ENCODE data around the gene ADGRG2.
A peak's percentile ranks its signal among the peaks of the same experiment; 100 is the strongest.
"Not testable (repeated sequence)": the region's sequence is repeated elsewhere in the genome, so short reads cannot be mapped to it uniquely, and the experiment has no call there.

The ADGRG2 gene

GRCh38 chrX:19085666-19086065 is 36.6 kb downstream of the ADGRG2 start:
- DNase-seq (ENCODE audit: low read depth, low spot score) = no peak

GRCh38 chrX:19075754-19076153 is 46.5 kb downstream of the ADGRG2 start:
- DNase-seq (ENCODE audit: low read depth, low spot score) = no peak

- DNase-seq (ENCODE audit: low read depth, low spot score) = no peak
Measured at GRCh38 chrX:19072372-19072771, 49.9 kb downstream of the ADGRG2 start.

- DNase-seq (ENCODE audit: low read depth, low spot score) = no peak
Measured at GRCh38 chrX:19070555-19070994, 51.7 kb downstream of the ADGRG2 start.

- not testable (repeated sequence) for DNase-seq (ENCODE audit: low read depth, low spot score)
Measured at GRCh38 chrX:19066987-19067386, 55.3 kb downstream of the ADGRG2 start.

- no peak for DNase-seq (ENCODE audit: low read depth, low spot score)
Measured at GRCh38 chrX:19065535-19065934, 56.7 kb downstream of the ADGRG2 start.

GRCh38 chrX:19064175-19064574 is 58.1 kb downstream of the ADGRG2 start:
- peak; percentile 4 for DNase-seq (ENCODE audit: low read depth, low spot score)

- no peak for DNase-seq (ENCODE audit: low read depth, low spot score)
Measured at GRCh38 chrX:19063030-19063429, 59.2 kb downstream of the ADGRG2 start.

- DNase-seq (ENCODE audit: low read depth, low spot score) = no peak
Measured at GRCh38 chrX:19059067-19059466, 63.2 kb downstream of the ADGRG2 start.

- no peak for DNase-seq (ENCODE audit: low read depth, low spot score)
Measured at GRCh38 chrX:19057856-19058255, 64.4 kb downstream of the ADGRG2 start.

GRCh38 chrX:19049110-19049509 is 73.2 kb downstream of the ADGRG2 start:
- no peak for DNase-seq (ENCODE audit: low read depth, low spot score)

GRCh38 chrX:19046343-19047215 is 75.7 kb downstream of the ADGRG2 start:
- DNase-seq (ENCODE audit: low read depth, low spot score) = no peak

- no peak for DNase-seq (ENCODE audit: low read depth, low spot score)
Measured at GRCh38 chrX:19040373-19040772, 81.9 kb downstream of the ADGRG2 start.

- DNase-seq (ENCODE audit: low read depth, low spot score) = no peak
Measured at GRCh38 chrX:19034025-19034424, 88.2 kb downstream of the ADGRG2 start.

GRCh38 chrX:19030805-19031204 is 91.5 kb downstream of the ADGRG2 start:
- no peak for DNase-seq (ENCODE audit: low read depth, low spot score)

- DNase-seq (ENCODE audit: low read depth, low spot score) = no peak
Measured at GRCh38 chrX:19028560-19028959, 93.7 kb downstream of the ADGRG2 start.

GRCh38 chrX:19024366-19024765 is 97.9 kb downstream of the ADGRG2 start:
- DNase-seq (ENCODE audit: low read depth, low spot score) = no peak

- DNase-seq (ENCODE audit: low read depth, low spot score) = no peak
Measured at GRCh38 chrX:19019996-19020395, 102.3 kb downstream of the ADGRG2 start.

GRCh38 chrX:19017271-19017670 is 105.0 kb downstream of the ADGRG2 start:
- DNase-seq (ENCODE audit: low read depth, low spot score) = no peak

GRCh38 chrX:19016614-19017013 is 105.7 kb downstream of the ADGRG2 start:
- not testable (repeated sequence) for DNase-seq (ENCODE audit: low read depth, low spot score)

- DNase-seq (ENCODE audit: low read depth, low spot score) = no peak
Measured at GRCh38 chrX:19007868-19008267, 114.4 kb downstream of the ADGRG2 start.

GRCh38 chrX:19007011-19007410 is 115.3 kb downstream of the ADGRG2 start:
- no peak for DNase-seq (ENCODE audit: low read depth, low spot score)

GRCh38 chrX:19005909-19006308 is 116.4 kb downstream of the ADGRG2 start:
- DNase-seq (ENCODE audit: low read depth, low spot score) = no peak
